Measurements from ENCODE around the gene MAPKAPK3.

- TF ChIP-seq POLR2AphosphoS5 (IDR thresholded peaks at IDR 0.05) = no peak
- TF ChIP-seq CTCF (IDR thresholded peaks at IDR 0.05) = no peak
- no peak for TF ChIP-seq POLR2A (IDR thresholded peaks at IDR 0.05; ENCODE audit: low read depth)
- no peak for TF ChIP-seq EP300 (IDR thresholded peaks at IDR 0.05)
Measured at GRCh38 chr3:50617096-50617791, at the start of gene MAPKAPK3.

Measured in esophagus muscularis mucosa (tissue), 4 donors.